Hematopoietic multipotent progenitor cell treated with erythropoietin and hydrocortisone succinate and interleukin-3 and kit ligand, for 17 days (in vitro differentiated cells): ENCODE measurements around the gene UGT2A2.
"Not testable (repeated sequence)": the region's sequence is repeated elsewhere in the genome, so short reads cannot be mapped to it uniquely, and the experiment has no call there.

Source experiments
- DNase-seq: peaks from one replicate; pipeline ENCODE4 v3.0.0-alpha.2; 2015; ENCODE audit warnings: low spot score

The UGT2A2 gene

GRCh38 chr4:69639542-69639941 is at the start of gene UGT2A2:
Gene UGT2A2 (minus strand): TSS chr4:69639642. CDS start chr4:69639640, 2 bp downstream.
- no peak for DNase-seq

- no peak for DNase-seq
Observed at GRCh38 chr4:69684804-69685203, 45.4 kb upstream of the UGT2A2 start.

- DNase-seq: no peak
Observed at GRCh38 chr4:69668680-69669079, 29.2 kb upstream of the UGT2A2 start.

- not testable (repeated sequence) for DNase-seq
Observed at GRCh38 chr4:69664009-69664408, 24.6 kb upstream of the UGT2A2 start.

GRCh38 chr4:69661130-69661803 is 21.8 kb upstream of the UGT2A2 start:
- DNase-seq: not testable (repeated sequence)

GRCh38 chr4:69658133-69658532 is 18.7 kb upstream of the UGT2A2 start:
- DNase-seq: no peak

- DNase-seq: no peak
Observed at GRCh38 chr4:69656653-69657158, 17.3 kb upstream of the UGT2A2 start.

- no peak for DNase-seq
Observed at GRCh38 chr4:69653147-69653546, 13.7 kb upstream of the UGT2A2 start, which contains the start of gene UGT2A1. Gene UGT2A1 (minus strand): TSS chr4:69653247. CDS start chr4:69647644, 5,603 bp downstream.

- no peak for DNase-seq
Observed at GRCh38 chr4:69650872-69651271, 11.4 kb upstream of the UGT2A2 start.

GRCh38 chr4:69649629-69650028 is 10.2 kb upstream of the UGT2A2 start:
- no peak for DNase-seq

GRCh38 chr4:69649207-69649606 is 9.8 kb upstream of the UGT2A2 start:
- DNase-seq: no peak

GRCh38 chr4:69642961-69643360 is 3.5 kb upstream of the UGT2A2 start:
- no peak for DNase-seq

- DNase-seq: no peak
Observed at GRCh38 chr4:69640289-69640688, 847 bp upstream of the UGT2A2 start.

- no peak for DNase-seq
Observed at GRCh38 chr4:69617083-69617694, 22.3 kb downstream of the UGT2A2 start.

GRCh38 chr4:69610484-69610883 is 29.0 kb downstream of the UGT2A2 start:
- DNase-seq: no peak

- DNase-seq: no peak
Observed at GRCh38 chr4:69601065-69601464, 38.4 kb downstream of the UGT2A2 start.

GRCh38 chr4:69600013-69600412 is 39.4 kb downstream of the UGT2A2 start:
- DNase-seq: no peak

GRCh38 chr4:69594382-69594781 is 45.1 kb downstream of the UGT2A2 start:
- no peak for DNase-seq

GRCh38 chr4:69591364-69591763 is 48.1 kb downstream of the UGT2A2 start:
- no peak for DNase-seq

GRCh38 chr4:69589884-69590283 is 49.6 kb downstream of the UGT2A2 start:
- DNase-seq: no peak

- no peak for DNase-seq
Observed at GRCh38 chr4:69584135-69584534, 55.3 kb downstream of the UGT2A2 start.

- no peak for DNase-seq
Observed at GRCh38 chr4:69583543-69583942, 55.9 kb downstream of the UGT2A2 start.

GRCh38 chr4:69577245-69577644 is 62.2 kb downstream of the UGT2A2 start:
- DNase-seq: no peak
